Stimulated activated CD8-positive, alpha-beta memory T cell treated with anti-CD3 and anti-CD28 coated beads, Interleukin-4, amount 100 ng/mL, for 4 hours (primary cell): ENCODE measurements around the gene A4GALT.
"Not testable (repeated sequence)": the region's sequence is repeated elsewhere in the genome, so short reads cannot be mapped to it uniquely, and the experiment has no call there.

Experiments
- DNase-seq, 2 donors: peaks; one replicate each; pipeline ENCODE4 v3.0.0-alpha.2; 2020; ENCODE audit warnings: low read depth in 2 of 2, low spot score in 1 of 2

The A4GALT gene

GRCh38 chr22:42684462-42685195 lies 36.0 kb downstream of the A4GALT start:
- DNase-seq = no peak

GRCh38 chr22:42683578-42684283 lies 36.9 kb downstream of the A4GALT start:
- DNase-seq = no peak

DNA sequence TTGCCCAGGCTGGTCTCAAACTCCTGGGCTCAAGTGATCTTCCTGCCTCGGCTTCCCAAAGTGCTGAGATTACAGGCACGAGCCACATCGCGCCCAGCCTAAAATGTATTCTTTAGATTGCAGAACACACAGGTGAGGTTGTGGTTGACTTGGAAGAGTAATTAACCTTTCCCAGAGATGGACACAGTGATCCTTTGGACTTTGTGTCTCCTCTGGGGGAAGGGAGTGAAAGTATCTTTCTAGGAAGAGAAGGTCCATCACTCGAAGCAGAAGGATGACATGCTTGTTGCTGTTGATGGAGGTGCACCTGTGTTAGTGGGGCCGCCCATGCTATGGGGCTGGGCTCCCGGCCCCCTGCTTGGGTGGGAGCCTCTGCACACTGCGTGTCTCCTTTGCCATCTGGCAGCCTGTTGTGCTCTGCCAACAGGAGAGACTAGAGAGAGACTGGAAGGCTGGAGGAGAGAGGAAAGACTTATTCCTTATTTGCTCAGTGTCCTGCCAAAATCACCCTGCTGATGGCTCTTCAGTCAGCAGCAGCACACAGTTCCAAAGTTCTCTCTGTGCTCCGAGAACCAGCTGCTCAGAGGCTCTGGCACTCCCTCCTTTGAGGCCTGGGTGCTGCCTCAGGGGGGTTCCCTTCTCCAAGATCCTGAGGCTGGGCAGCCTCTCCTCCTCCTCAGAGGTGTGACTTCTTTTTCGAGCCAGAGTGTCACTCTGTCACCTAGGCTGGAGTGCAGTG lies 38.4 kb downstream of the A4GALT start:
- no peak for DNase-seq

GRCh38 chr22:42680648-42681047 lies 40.0 kb downstream of the A4GALT start:
- DNase-seq = no peak

GRCh38 chr22:42679691-42680090 lies 41.0 kb downstream of the A4GALT start:
- DNase-seq = no peak

- DNase-seq = no peak
Measured at GRCh38 chr22:42678894-42679293, 41.8 kb downstream of the A4GALT start.

DNA sequence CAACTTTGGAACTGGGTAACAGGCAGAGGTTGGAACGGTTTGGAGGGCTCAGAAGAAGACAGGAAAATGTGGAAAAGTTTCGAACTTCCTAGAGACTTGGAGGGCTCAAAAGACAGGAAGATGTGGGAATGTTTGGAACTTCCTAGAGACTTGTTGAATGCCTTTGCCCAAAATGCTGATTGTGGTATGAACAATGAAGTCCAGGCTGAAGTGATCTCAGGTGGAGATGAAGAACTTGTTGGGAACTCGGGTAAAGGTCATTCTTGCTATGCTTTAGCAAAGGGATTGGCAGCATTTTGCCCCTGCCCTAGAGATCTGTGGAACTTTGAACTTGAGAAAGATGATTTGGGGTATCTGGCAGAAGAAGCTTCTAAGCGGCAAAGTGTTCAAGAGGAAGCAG lies 42.7 kb downstream of the A4GALT start:
- not testable (repeated sequence) for DNase-seq

DNA sequence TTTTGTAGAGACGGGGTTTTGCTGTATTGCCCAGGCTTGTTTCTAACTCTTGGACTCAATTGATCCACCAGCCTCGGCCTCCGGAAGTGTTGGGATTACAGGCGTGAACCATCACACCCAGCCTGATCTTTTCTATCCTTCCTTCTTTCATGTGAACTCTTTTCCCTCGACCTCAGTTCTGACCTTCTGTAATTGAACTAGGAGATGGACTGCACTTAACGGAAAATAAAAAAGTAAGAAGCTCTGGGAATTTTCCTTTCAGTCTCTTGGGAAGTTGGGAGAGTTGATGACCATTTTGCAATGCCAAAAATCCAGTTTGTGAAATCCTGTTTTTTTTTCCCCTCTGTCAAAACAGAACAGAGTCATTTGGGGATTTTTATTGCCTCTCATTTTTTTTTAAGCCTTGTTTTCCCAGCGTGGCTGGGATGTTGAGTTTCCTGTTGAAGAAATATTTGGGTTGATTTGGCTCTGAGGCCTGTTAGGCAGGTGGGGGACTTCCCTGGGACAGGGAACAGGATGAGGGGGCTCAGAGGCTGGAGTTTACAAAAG lies 44.5 kb downstream of the A4GALT start:
- no peak for DNase-seq

DNA sequence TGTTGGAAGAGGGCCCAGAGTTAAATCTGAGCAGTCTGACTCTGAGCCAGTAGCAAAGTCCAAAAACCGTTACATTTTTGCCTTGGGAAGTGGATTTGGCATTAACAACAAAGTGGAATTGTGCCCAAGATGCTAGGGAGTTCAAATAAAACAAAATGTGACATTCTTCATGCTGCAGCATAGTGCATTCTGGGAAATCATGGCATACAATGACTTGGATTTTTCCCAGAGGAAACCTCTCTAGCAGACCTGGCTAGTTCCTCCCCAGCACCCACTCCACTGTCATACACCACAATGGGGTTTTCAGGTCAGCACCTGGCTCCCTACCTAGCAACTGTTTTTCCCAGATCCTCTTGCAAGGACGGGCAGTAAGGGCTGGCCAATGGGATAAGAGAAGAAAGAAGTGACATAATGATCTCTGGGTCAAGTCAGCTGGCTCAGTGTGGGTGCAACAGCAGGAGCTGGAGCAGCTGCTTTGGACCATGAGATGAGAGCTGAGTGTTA lies 46.7 kb downstream of the A4GALT start:
- DNase-seq = no peak

- DNase-seq = not testable (repeated sequence)
Measured at GRCh38 chr22:42673071-42673470, 47.6 kb downstream of the A4GALT start.

GRCh38 chr22:42670921-42671709 lies 49.6 kb downstream of the A4GALT start:
- DNase-seq = no peak

DNA sequence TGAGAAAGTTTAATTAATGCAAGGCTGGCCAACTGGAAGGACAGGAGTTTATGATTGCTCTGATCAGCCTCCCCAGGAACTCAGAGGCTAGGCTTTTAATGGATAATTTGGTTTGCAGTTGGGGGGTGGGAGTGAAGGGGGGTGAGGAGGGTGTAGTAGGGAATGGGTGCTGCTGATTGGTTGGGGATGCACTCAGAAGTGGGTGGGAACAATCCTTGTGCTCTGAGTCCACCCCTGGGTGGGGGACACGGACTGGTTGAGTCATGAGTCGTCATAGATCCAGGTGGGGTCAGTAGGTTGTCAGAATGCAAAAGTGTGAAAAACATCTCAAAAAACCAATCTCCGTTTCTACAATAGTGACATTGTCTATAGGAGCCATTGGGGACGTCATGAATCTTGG lies 50.6 kb downstream of the A4GALT start:
- DNase-seq = no peak

DNA sequence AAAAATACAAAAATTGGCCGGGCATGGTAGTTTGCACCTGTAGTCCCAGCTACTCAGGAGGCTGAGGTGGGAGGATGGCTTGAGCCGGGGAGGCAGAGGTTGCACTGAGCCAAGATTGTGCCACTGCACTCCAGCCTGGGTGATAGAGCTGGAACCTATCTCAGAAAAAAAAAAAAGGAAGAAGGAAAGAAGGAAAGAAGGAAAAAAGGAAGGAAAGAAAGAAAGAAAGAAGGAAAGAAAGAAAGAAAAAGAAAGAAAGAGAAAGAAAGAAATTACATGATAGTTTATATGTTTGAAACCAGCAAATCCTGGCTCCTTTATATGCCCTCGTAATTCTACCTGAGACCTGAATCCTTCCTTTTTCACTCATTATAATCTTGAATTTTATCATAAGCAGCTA lies 54.3 kb downstream of the A4GALT start:
- not testable (repeated sequence) for DNase-seq

GRCh38 chr22:42664976-42665831 lies 55.5 kb downstream of the A4GALT start:
- no peak for DNase-seq

- DNase-seq = peak; percentile 56 to 69
Measured at GRCh38 chr22:42661985-42662831, 58.5 kb downstream of the A4GALT start.

DNA sequence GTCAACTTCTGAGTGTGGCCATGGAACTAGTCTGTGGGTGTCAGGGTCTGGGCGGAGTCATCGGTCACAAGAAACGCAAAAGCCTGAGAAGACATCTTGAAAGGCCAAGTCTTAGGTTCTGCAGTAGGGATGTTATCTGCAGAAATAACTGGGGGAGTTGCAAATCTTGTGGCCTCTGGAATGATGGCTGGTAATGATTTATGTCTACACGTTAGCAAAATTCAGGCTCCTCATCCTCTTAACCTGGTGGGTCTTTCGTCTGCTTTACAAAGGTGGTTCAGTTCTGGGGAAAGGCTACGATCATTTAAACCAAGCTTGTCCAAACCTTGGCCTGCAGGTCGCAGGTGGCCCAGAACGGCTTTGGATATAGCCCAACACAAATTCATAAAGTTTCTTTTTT lies 64.1 kb downstream of the A4GALT start:
- DNase-seq = no peak

GRCh38 chr22:42655693-42656092 lies 65.0 kb downstream of the A4GALT start:
- DNase-seq = no peak

DNA sequence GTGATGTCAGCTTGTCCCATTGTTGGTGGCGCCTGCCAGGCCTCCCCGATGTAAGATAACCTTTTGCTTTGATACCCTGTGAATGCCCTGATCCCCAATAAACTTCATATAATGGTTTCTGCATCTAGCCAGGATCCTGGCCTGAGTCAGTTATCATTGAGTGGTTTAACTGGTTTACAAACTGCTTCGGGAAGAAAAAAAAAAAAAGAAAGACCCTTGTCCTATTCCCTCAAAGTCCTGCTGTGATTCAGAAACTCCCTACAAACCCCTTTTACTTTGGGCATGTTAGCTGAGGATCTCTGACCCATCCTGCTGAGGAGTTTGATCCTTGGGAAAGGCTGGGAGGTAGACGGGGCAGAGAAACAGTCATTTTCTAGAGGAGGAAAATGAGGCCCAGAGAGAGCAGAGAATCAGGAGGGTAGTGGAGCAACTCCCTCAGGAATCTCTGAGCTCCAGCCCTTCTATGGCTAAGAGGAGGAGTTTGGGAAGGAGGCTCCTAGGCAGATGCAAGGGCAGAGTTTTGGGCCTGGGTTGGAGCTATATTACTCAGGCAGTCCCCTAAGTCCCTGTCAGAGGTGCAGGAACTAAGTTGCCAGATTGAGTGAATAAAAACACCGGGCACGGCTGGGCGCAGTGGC lies 66.1 kb downstream of the A4GALT start:
- DNase-seq = no peak
